ENCODE results near the gene DDX41. TPM values are rescaled to one million over a fixed set of nuclear protein-coding genes. Genes with fewer than 3 reads are reported as not detected.

Gene DDX41
- polyA plus RNA-seq, 1 experiment: 71.8 TPM

GRCh38 chr5:177497292-177498012 lies 19.3 kb downstream of the DDX41 start, which contains the start of gene PDLIM7:
Gene PDLIM7 (minus strand): TSS chr5:177497604. CDS start chr5:177496512, 1,092 bp downstream.
- CTCF ChIA-PET: interaction anchor here (0.6 to 2.4 kb wide), 3 partner anchors 40 to 141 kb away, joined by 4 to 8 read pairs (median 4); no protein-coding TSS in a partner anchor
- POLR2A ChIA-PET: interaction anchor here (0.6 to 12.1 kb wide), 25 partner anchors 10 to 185 kb away, joined by 3 to 230 read pairs (median 4); partner anchors contain the start of genes B4GALT7, DBN1, DDX41 and FAM193B
- no peaks in the 10 kb centered on the region; the same call in 1 of the 2 replicates for H3K9me3 ChIP-seq (ENCODE audit: control insufficient read depth, insufficient read depth, low read length)

GRCh38 chr5:177496727-177497291 lies 20.0 kb downstream of the DDX41 start:
- H3K27me3 ChIP-seq (ENCODE audit: control insufficient read depth, insufficient read depth, low read length): no peaks in the 10 kb centered on the region
- ChIA-PET CTCF (interaction anchor here (0.6 to 2.4 kb wide), 4 partner anchors 40 to 140 kb away, joined by 4 to 10 read pairs (median 6); no protein-coding TSS in a partner anchor), POLR2A (interaction anchor here (0.9 to 12.1 kb wide), 20 partner anchors 10 to 118 kb away, joined by 3 to 230 read pairs (median 5); partner anchors contain the start of genes B4GALT7, DBN1, DDX41 and FAM193B)
- peak overlapping the region; percentile 95 for H3K4me3 ChIP-seq (ENCODE audit: low read depth, low read length)
- peak overlapping the region; percentile 99 for H3K27ac ChIP-seq (ENCODE audit: low read depth, low read length)
- peak; percentile 92 for DNase-seq (ENCODE audit: low read depth, low spot score)
- TF ChIP-seq, protein P1, sequence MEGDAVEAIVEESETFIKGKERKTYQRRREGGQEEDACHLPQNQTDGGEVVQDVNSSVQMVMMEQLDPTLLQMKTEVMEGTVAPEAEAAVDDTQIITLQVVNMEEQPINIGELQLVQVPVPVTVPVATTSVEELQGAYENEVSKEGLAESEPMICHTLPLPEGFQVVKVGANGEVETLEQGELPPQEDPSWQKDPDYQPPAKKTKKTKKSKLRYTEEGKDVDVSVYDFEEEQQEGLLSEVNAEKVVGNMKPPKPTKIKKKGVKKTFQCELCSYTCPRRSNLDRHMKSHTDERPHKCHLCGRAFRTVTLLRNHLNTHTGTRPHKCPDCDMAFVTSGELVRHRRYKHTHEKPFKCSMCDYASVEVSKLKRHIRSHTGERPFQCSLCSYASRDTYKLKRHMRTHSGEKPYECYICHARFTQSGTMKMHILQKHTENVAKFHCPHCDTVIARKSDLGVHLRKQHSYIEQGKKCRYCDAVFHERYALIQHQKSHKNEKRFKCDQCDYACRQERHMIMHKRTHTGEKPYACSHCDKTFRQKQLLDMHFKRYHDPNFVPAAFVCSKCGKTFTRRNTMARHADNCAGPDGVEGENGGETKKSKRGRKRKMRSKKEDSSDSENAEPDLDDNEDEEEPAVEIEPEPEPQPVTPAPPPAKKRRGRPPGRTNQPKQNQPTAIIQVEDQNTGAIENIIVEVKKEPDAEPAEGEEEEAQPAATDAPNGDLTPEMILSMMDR (IDR thresholded peaks at IDR 0.05; ENCODE audit: low read depth, low read length): no peak
- no peaks in the 10 kb centered on the region; the same call in 1 of the 2 replicates for H3K9me3 ChIP-seq (ENCODE audit: control insufficient read depth, insufficient read depth, low read length)

More at GRCh38 chr5:177497292-177498012, 19.3 kb downstream of the DDX41 start, which contains the start of gene PDLIM7:
- TF ChIP-seq, protein P1 (IDR thresholded peaks at IDR 0.05; ENCODE audit: low read depth, low read length): peak; percentile 15; the same call in 1 of the 2 replicates
- Histone ChIP-seq H3K4me3 (ENCODE audit: low read depth, low read length) (peak within 1 kb of the TSS; percentile 95), H3K27me3 (ENCODE audit: control insufficient read depth, insufficient read depth, low read length) (no peaks in the 10 kb centered on the region), H3K27ac (ENCODE audit: low read depth, low read length) (peak within 1 kb of the TSS; percentile 99)
- DNase-seq (ENCODE audit: low read depth, low spot score): peak; percentile 95

GRCh38 chr5:177496070-177496726 lies 20.6 kb downstream of the DDX41 start:
- Histone ChIP-seq H3K9me3 (ENCODE audit: control insufficient read depth, insufficient read depth, low read length) (no peaks in the 10 kb centered on the region; the same call in 1 of the 2 replicates), H3K4me3 (ENCODE audit: low read depth, low read length) (peak overlapping the region; percentile 95), H3K27me3 (ENCODE audit: control insufficient read depth, insufficient read depth, low read length) (no peaks in the 10 kb centered on the region), H3K27ac (ENCODE audit: low read depth, low read length) (peak overlapping the region; percentile 99)
- POLR2A ChIA-PET: interaction anchor here (0.6 to 12.1 kb wide), 16 partner anchors 8 to 106 kb away, joined by 3 to 230 read pairs (median 4); partner anchors contain the start of genes B4GALT7, DBN1, DDX41 and PRR7
- CTCF ChIA-PET: interaction anchor here (0.9 to 2.4 kb wide), 4 partner anchors 39 to 92 kb away, joined by 3 to 13 read pairs (median 8); no protein-coding TSS in a partner anchor
- TF ChIP-seq, protein P1 (IDR thresholded peaks at IDR 0.05; ENCODE audit: low read depth, low read length): peak; percentile 49
- no peak for DNase-seq (ENCODE audit: low read depth, low spot score)

- H3K27ac ChIP-seq (ENCODE audit: low read depth, low read length): peak overlapping the region; percentile 99
- peak; percentile 85 for DNase-seq (ENCODE audit: low read depth, low spot score)
- H3K4me3 ChIP-seq (ENCODE audit: low read depth, low read length): peak overlapping the region; percentile 95
- no peaks in the 10 kb centered on the region for H3K27me3 ChIP-seq (ENCODE audit: control insufficient read depth, insufficient read depth, low read length)
- CTCF ChIA-PET: interaction anchor here (0.9 to 2.4 kb wide), 5 partner anchors 32 to 91 kb away, joined by 3 to 13 read pairs (median 6); no protein-coding TSS in a partner anchor
- TF ChIP-seq, protein P1 (IDR thresholded peaks at IDR 0.05; ENCODE audit: low read depth, low read length): no peak
- POLR2A ChIA-PET: interaction anchor here (0.5 to 12.1 kb wide), 16 partner anchors 8 to 356 kb away, joined by 3 to 230 read pairs (median 5); partner anchors contain the start of genes DBN1, DDX41, PRR7 and TMED9
- no peaks in the 10 kb centered on the region; the same call in 1 of the 2 replicates for H3K9me3 ChIP-seq (ENCODE audit: control insufficient read depth, insufficient read depth, low read length)
Observed at GRCh38 chr5:177495243-177496060, 21.3 kb downstream of the DDX41 start.

All from AG04450 (cell line).